Measurements from ENCODE around the gene SLCO2B1.
A peak's percentile ranks its signal among the peaks of the same experiment; 100 is the strongest.

Gene SLCO2B1

GRCh38 chr11:75238595-75239440, 87.9 kb downstream of the SLCO2B1 start:
- no peak for DNase-seq (ENCODE audit: low spot score)
- no peak overlapping the region for H2BK12ac ChIP-seq (ENCODE audit: low read length)
- no peak overlapping the region for H2BK5ac ChIP-seq (ENCODE audit: low read length)
- no peak overlapping the region for H2BK15ac ChIP-seq (ENCODE audit: low read length)
- H3K9ac ChIP-seq (ENCODE audit: low read depth, low read length, poor library complexity) = no peak overlapping the region
- no peak overlapping the region for H3K4me2 ChIP-seq (ENCODE audit: insufficient read depth, low read length, poor library complexity, severe bottlenecking)
- H3K4me3 ChIP-seq (ENCODE audit: low read length in 2 of 2) = no peak overlapping the region
- H2AK5ac ChIP-seq (ENCODE audit: low read depth, low read length) = no peak overlapping the region
- H3K23ac ChIP-seq (ENCODE audit: low read depth, low read length, poor library complexity) = no peak overlapping the region
- no peak overlapping the region for H3K18ac ChIP-seq (ENCODE audit: low read length)
- H3K27me3 ChIP-seq (ENCODE audit: control insufficient read depth in 3 of 3, insufficient read depth in 3 of 3, low read depth in 1 of 3, low read length in 3 of 3) = peaks cover 20 to 51% (median 48%) of the 10 kb centered on the region in 3 experiments
- H3K27ac ChIP-seq (replicated peaks; ENCODE audit: low read length) = no peak overlapping the region
- H2BK120ac ChIP-seq (ENCODE audit: low read depth, low read length) = no peak overlapping the region
- H3K4me1 ChIP-seq (ENCODE audit: control insufficient read depth in 2 of 2, insufficient read depth in 1 of 2, low read depth in 1 of 2, low read length in 2 of 2) = peaks cover 4 to 6% of the 10 kb centered on the region in 2 donors
- H4K91ac ChIP-seq (ENCODE audit: low read depth, low read length, poor library complexity) = no peak overlapping the region
- no peak overlapping the region for H3K14ac ChIP-seq (ENCODE audit: low read length)
- H3K9me3 ChIP-seq (replicated peaks in 1 of 2; ENCODE audit: control insufficient read depth in 2 of 2, insufficient read depth in 1 of 2, low read depth in 1 of 2, low read length in 2 of 2) = no peaks in the 10 kb centered on the region
- no CpG with 5 or more reads among the region's 9 CpGs for WGBS, 2 donors (ENCODE audit: extremely low coverage in 2 of 2, insufficient read length in 2 of 2, insufficient replicate concordance in 1 of 2)
- no peaks in the 10 kb centered on the region for H3K36me3 ChIP-seq (replicated peaks in 1 of 2; ENCODE audit: control insufficient read depth in 2 of 2, insufficient read depth in 2 of 2, low read length in 2 of 2)
- no peak overlapping the region for H4K8ac ChIP-seq (ENCODE audit: low read depth, low read length)
- H2AFZ ChIP-seq (ENCODE audit: low read length) = no peak overlapping the region
- H3K4ac ChIP-seq (ENCODE audit: low read length) = no peak overlapping the region
- H3K79me1 ChIP-seq (ENCODE audit: low read depth, low read length) = no peaks in the 10 kb centered on the region

- H3K4me2 ChIP-seq (ENCODE audit: insufficient read depth, low read length, poor library complexity, severe bottlenecking) = peak overlapping the region; percentile 83
- H3K14ac ChIP-seq (ENCODE audit: low read length) = no peak overlapping the region
- H3K36me3 ChIP-seq (replicated peaks in 1 of 2; ENCODE audit: control insufficient read depth in 2 of 2, insufficient read depth in 2 of 2, low read length in 2 of 2) = no peaks in the 10 kb centered on the region
- H3K27ac ChIP-seq (replicated peaks; ENCODE audit: low read length) = no peak overlapping the region
- no peak overlapping the region for H4K8ac ChIP-seq (ENCODE audit: low read depth, low read length)
- peaks cover 20 to 60% (median 54%) of the 10 kb centered on the region in 3 experiments for H3K27me3 ChIP-seq (ENCODE audit: control insufficient read depth in 3 of 3, insufficient read depth in 3 of 3, low read depth in 1 of 3, low read length in 3 of 3)
- H3K4me3 ChIP-seq (ENCODE audit: low read length in 2 of 2) = no peak overlapping the region
- no peak overlapping the region for H2AFZ ChIP-seq (ENCODE audit: low read length)
- H2BK120ac ChIP-seq (ENCODE audit: low read depth, low read length) = no peak overlapping the region
- peak overlapping the region; percentile 35 for H3K18ac ChIP-seq (ENCODE audit: low read length)
- H2AK5ac ChIP-seq (ENCODE audit: low read depth, low read length) = no peak overlapping the region
- H3K9ac ChIP-seq (ENCODE audit: low read depth, low read length, poor library complexity) = no peak overlapping the region
- no CpG with 5 or more reads among the region's 10 CpGs for WGBS, 2 donors (ENCODE audit: extremely low coverage in 2 of 2, insufficient read length in 2 of 2, insufficient replicate concordance in 1 of 2)
- no peak overlapping the region for H2BK12ac ChIP-seq (ENCODE audit: low read length)
- no peak overlapping the region for H3K23ac ChIP-seq (ENCODE audit: low read depth, low read length, poor library complexity)
- no peaks in the 10 kb centered on the region for H3K79me1 ChIP-seq (ENCODE audit: low read depth, low read length)
- no peak overlapping the region for H4K91ac ChIP-seq (ENCODE audit: low read depth, low read length, poor library complexity)
- no peaks in the 10 kb centered on the region for H3K9me3 ChIP-seq (replicated peaks in 1 of 2; ENCODE audit: control insufficient read depth in 2 of 2, insufficient read depth in 1 of 2, low read depth in 1 of 2, low read length in 2 of 2)
- DNase-seq (ENCODE audit: low spot score) = no peak
- no peak overlapping the region for H2BK5ac ChIP-seq (ENCODE audit: low read length)
- no peak overlapping the region for H2BK15ac ChIP-seq (ENCODE audit: low read length)
- peaks cover 4 to 6% of the 10 kb centered on the region in 2 donors for H3K4me1 ChIP-seq (ENCODE audit: control insufficient read depth in 2 of 2, insufficient read depth in 1 of 2, low read depth in 1 of 2, low read length in 2 of 2)
- no peak overlapping the region for H3K4ac ChIP-seq (ENCODE audit: low read length)
These were observed 88.8 kb downstream of the SLCO2B1 start for GRCh38 chr11:75239531-75240290.

- Histone ChIP-seq H3K9ac (ENCODE audit: low read depth, low read length, poor library complexity) (peak within 1 kb of the TSS; percentile 84), H2BK5ac (ENCODE audit: low read length) (no peak within 1 kb of the TSS), H3K9me3 (replicated peaks in 1 of 2; ENCODE audit: control insufficient read depth in 2 of 2, insufficient read depth in 1 of 2, low read depth in 1 of 2, low read length in 2 of 2) (no peaks in the 10 kb centered on the region), H3K18ac (ENCODE audit: low read length) (peak within 1 kb of the TSS; percentile 89), H3K4me2 (ENCODE audit: insufficient read depth, low read length, poor library complexity, severe bottlenecking) (peak within 1 kb of the TSS; percentile 83), H4K8ac (ENCODE audit: low read depth, low read length) (no peak within 1 kb of the TSS), H4K91ac (ENCODE audit: low read depth, low read length, poor library complexity) (no peak within 1 kb of the TSS), H2AFZ (ENCODE audit: low read length) (peak within 1 kb of the TSS; percentile 100), H3K4me3 (ENCODE audit: low read length in 2 of 2) (peak within 1 kb of the TSS; percentile 54 to 90), H3K4ac (ENCODE audit: low read length) (no peak within 1 kb of the TSS), H2BK12ac (ENCODE audit: low read length) (no peak within 1 kb of the TSS), H2AK5ac (ENCODE audit: low read depth, low read length) (peak within 1 kb of the TSS; percentile 52), H3K27ac (replicated peaks; ENCODE audit: low read length) (no peak within 1 kb of the TSS), H3K27me3 (ENCODE audit: control insufficient read depth in 3 of 3, insufficient read depth in 3 of 3, low read depth in 1 of 3, low read length in 3 of 3) (peaks cover 20 to 67% (median 54%) of the 10 kb centered on the region in 3 experiments), H3K36me3 (replicated peaks in 1 of 2; ENCODE audit: control insufficient read depth in 2 of 2, insufficient read depth in 2 of 2, low read length in 2 of 2) (no peaks in the 10 kb centered on the region), H3K79me1 (ENCODE audit: low read depth, low read length) (no peaks in the 10 kb centered on the region), H3K4me1 (ENCODE audit: control insufficient read depth in 2 of 2, insufficient read depth in 1 of 2, low read depth in 1 of 2, low read length in 2 of 2) (peaks cover 4 to 6% of the 10 kb centered on the region in 2 donors), H3K23ac (ENCODE audit: low read depth, low read length, poor library complexity) (peak within 1 kb of the TSS; percentile 67), H2BK120ac (ENCODE audit: low read depth, low read length) (no peak within 1 kb of the TSS), H2BK15ac (ENCODE audit: low read length) (no peak within 1 kb of the TSS), H3K14ac (ENCODE audit: low read length) (peak within 1 kb of the TSS; percentile 83)
- no CpG with 5 or more reads among the region's 58 CpGs for WGBS, 2 donors (ENCODE audit: extremely low coverage in 2 of 2, insufficient read length in 2 of 2, insufficient replicate concordance in 1 of 2)
- DNase-seq (ENCODE audit: low spot score) = peak; percentile 57
These were observed 89.6 kb downstream of the SLCO2B1 start, which contains the start of gene TPBGL for GRCh38 chr11:75240311-75241035. Gene TPBGL (plus strand): TSS chr11:75240774. CDS start chr11:75241050, 276 bp downstream.

All from neuronal stem cell (in vitro differentiated cells).